Spleen (tissue), 11 donors: ENCODE results near the gene SORD. TPM values are rescaled to one million over a fixed set of nuclear protein-coding genes. Genes with fewer than 3 reads are reported as not detected.

Source experiments
- DNase-seq: peaks from one replicate; pipeline ENCODE4 v3.0.0-alpha.2; 2020
- H3K27ac ChIP-seq, 8 donors: fragments of 200-600 bp; sonication (generic) in 7 of 8; 1 replicate in 4 of 8; 2 replicates in 4 of 8; pipeline versions ENCODE4 v1.5.0 to v1.8.0; 2016 to 2021; ENCODE audit warnings: inconsistent platforms in 4 of 8, mild to moderate bottlenecking in 4 of 8, moderate library complexity in 1 of 8
- H3K27me3 ChIP-seq, 7 donors: fragments of 200-600 bp; sonication (generic) in 6 of 7; replicated peaks in 1 of 7; 1 replicate in 4 of 7; 2 replicates in 3 of 7; pipeline versions ENCODE4 v1.5.0 to v1.8.0; 2016 to 2021; ENCODE audit warnings: inconsistent platforms in 3 of 7, mild to moderate bottlenecking in 1 of 7
- H3K36me3 ChIP-seq, 6 donors: fragments of 200-600 bp; sonication (generic) in 5 of 6; 1 replicate in 4 of 6; 2 replicates in 2 of 6; pipeline versions ENCODE4 v1.5.0 to v1.8.0; 2016 to 2021; ENCODE audit warnings: inconsistent platforms in 2 of 6
- H3K4me1 ChIP-seq, 6 donors: fragments of 200-600 bp; sonication (generic) in 5 of 6; 1 replicate in 3 of 6; 2 replicates in 3 of 6; pipeline versions ENCODE4 v1.5.0 to v1.8.0; 2016 to 2021; ENCODE audit warnings: inconsistent platforms in 3 of 6
- H3K4me3 ChIP-seq, 8 donors: fragments of 200-600 bp; sonication (generic) in 7 of 8; 1 replicate in 4 of 8; 2 replicates in 4 of 8; pipeline versions ENCODE4 v1.5.0 to v1.8.0; 2016 to 2021; ENCODE audit warnings: inconsistent platforms in 4 of 8, mild to moderate bottlenecking in 4 of 8, moderate library complexity in 2 of 8
- H3K9me3 ChIP-seq, 8 donors: fragments of 200-600 bp; sonication (generic) in 7 of 8; 1 replicate in 4 of 8; 2 replicates in 4 of 8; pipeline versions ENCODE4 v1.5.0 to v1.8.0; 2016 to 2021; ENCODE audit warnings: inconsistent platforms in 4 of 8
- CTCF ChIP-seq, 11 experiments: fragments of 200-600 bp in 7 of 11; fragments of 450-650 bp in 4 of 11; sonication (generic) in 4 of 11; IDR thresholded peaks in 8 of 11; conservative IDR thresholded peaks in 3 of 11; 1 replicate in 7 of 11; 2 replicates in 4 of 11; pipeline versions ENCODE4 v1.4.0 to v1.8.0; 2016 to 2021; ENCODE audit warnings: antibody characterized with exemption in 11 of 11, inconsistent platforms in 4 of 11, mild to moderate bottlenecking in 1 of 11
- POLR2A ChIP-seq, 3 donors: fragments of 450-650 bp; IDR thresholded peaks; one replicate each; pipeline ENCODE4 v1.5.1; 2017; ENCODE audit warnings: antibody characterized with exemption in 3 of 3, mild to moderate bottlenecking in 1 of 3
- POLR2AphosphoS5 ChIP-seq, 3 donors: sonication (generic); formaldehyde crosslinking; IDR thresholded peaks; one replicate each; pipeline ENCODE4 v1.5.1; 2017; ENCODE audit warnings: antibody characterized with exemption in 3 of 3
- WGBS, 5 donors: extraction: QIAGEN DNeasy Blood & Tissue Kit in 3 of 5; methylation state at CpG; one replicate each; pipeline versions ENCODE4 v1.1.5 to v1.1.7; 2013 to 2018; 5-methylcytosine and 5-hydroxymethylcytosine counted together
- intact Hi-C: fragments of 100-400 bp; cut with DNase I; formaldehyde crosslinking; loops from one replicate; pipeline ENCODE4 v1.15.0; 2023; ENCODE audit warnings: low total_unique reads
- polyA plus RNA-seq, 3 donors: library from polyadenylated mRNA; stranded (reverse); fragments of 200-250 nt; gene quantifications; one replicate each; pipeline ENCODE4 v1.2.1, GENCODE V29; 2013
- total RNA-seq, 7 donors: library from RNA; depleted of rRNA in 3 of 7; stranded (reverse); fragments of >200 nt in 3 of 7; fragmentation: NEBNext Ultra II Directional in 4 of 7; extraction: Animal tissue kit (Norgen Biotek cat#: 25700) in 4 of 7; gene quantifications; one replicate each; pipeline versions ENCODE4 v1.1.0 to v1.2.1, GENCODE V29; 2016 to 2021
- donor health status: healthy with polysubstance abuse.
- donor health status: DM: no; HTN: no; CAD: no; lungs with moderate emphysema.
- donor health status: DM: no; HTN: no; CAD: no.
- donor health status: Bipolar disorder and iron deficiency.
- donor health status: healthy.
- donor health status: DM: no; HTN: no; CAD: no.
- donor health status: DM: yes; HTN: yes; CAD: no.

SORD gene
- total and polyA plus RNA-seq, 10 donors, result 2.6 to 12.5 (median 7.7) TPM

GRCh38 chr15:45089712-45090373 is 66.8 kb downstream of the SORD start:
- Histone ChIP-seq H3K27ac (no peak overlapping the region), H3K4me1 (no peaks in the 10 kb centered on the region), H3K4me3 (no peak overlapping the region), H3K27me3 (peaks cover 0 to 33% (median 0%) of the 10 kb centered on the region in 7 donors), H3K9me3 (no peaks in the 10 kb centered on the region), H3K36me3 (no peaks in the 10 kb centered on the region)
- no peak for DNase-seq
- intact Hi-C loops, result no loop called here
- 40 to 64% (median 55%) methylated on average over 3 of the region's 3 CpGs for WGBS, 5 donors
- TF ChIP-seq CTCF (IDR thresholded peaks at IDR 0.05 in 8 of 11, conservative IDR thresholded peaks at IDR 0.05 in 3 of 11) (no peak), POLR2A (IDR thresholded peaks at IDR 0.05) (no peak), POLR2AphosphoS5 (IDR thresholded peaks at IDR 0.05) (no peak)

- no peaks in the 10 kb centered on the region for H3K36me3 ChIP-seq
- 58 to 69% (median 65%) methylated on average over 7 of the region's 7 CpGs for WGBS, 5 donors
- no peak overlapping the region for H3K4me3 ChIP-seq
- TF ChIP-seq POLR2AphosphoS5 (IDR thresholded peaks at IDR 0.05) (no peak), CTCF (IDR thresholded peaks at IDR 0.05 in 8 of 11, conservative IDR thresholded peaks at IDR 0.05 in 3 of 11) (no peak), POLR2A (IDR thresholded peaks at IDR 0.05) (no peak)
- H3K27ac ChIP-seq, result no peak overlapping the region
- intact Hi-C loops, result no loop called here
- peaks cover 0 to 28% (median 0%) of the 10 kb centered on the region in 7 donors for H3K27me3 ChIP-seq
- H3K4me1 ChIP-seq, result no peaks in the 10 kb centered on the region
- DNase-seq, result no peak
- no peaks in the 10 kb centered on the region for H3K9me3 ChIP-seq
Measured at GRCh38 chr15:45091161-45091560, 68.2 kb downstream of the SORD start.

- no peak overlapping the region for H3K4me3 ChIP-seq
- peaks cover 0 to 24% (median 0%) of the 10 kb centered on the region in 7 donors for H3K27me3 ChIP-seq
- no peak overlapping the region for H3K27ac ChIP-seq
- no peaks in the 10 kb centered on the region for H3K9me3 ChIP-seq
- 83 to 91% (median 84%) methylated on average over 2 of the region's 2 CpGs for WGBS, 5 donors
- intact Hi-C loops, result no loop called here
- no peak for DNase-seq
- TF ChIP-seq POLR2A (IDR thresholded peaks at IDR 0.05) (no peak), CTCF (IDR thresholded peaks at IDR 0.05 in 8 of 11, conservative IDR thresholded peaks at IDR 0.05 in 3 of 11) (no peak), POLR2AphosphoS5 (IDR thresholded peaks at IDR 0.05) (no peak)
- no peaks in the 10 kb centered on the region for H3K4me1 ChIP-seq
- H3K36me3 ChIP-seq, result no peaks in the 10 kb centered on the region
Measured at GRCh38 chr15:45091576-45091975, 68.6 kb downstream of the SORD start.

GRCh38 chr15:45093013-45093412 is 70.0 kb downstream of the SORD start:
- 73 to 87% (median 80%) methylated on average over 4 of the region's 4 CpGs for WGBS, 5 donors
- no peak for DNase-seq
- H3K27me3 ChIP-seq, result peaks cover 0 to 15% (median 0%) of the 10 kb centered on the region in 7 donors
- H3K27ac ChIP-seq, result no peak overlapping the region
- H3K4me1 ChIP-seq, result no peaks in the 10 kb centered on the region
- intact Hi-C loops, result no loop called here
- no peaks in the 10 kb centered on the region for H3K36me3 ChIP-seq
- H3K4me3 ChIP-seq, result no peak overlapping the region
- H3K9me3 ChIP-seq, result no peaks in the 10 kb centered on the region
- TF ChIP-seq POLR2AphosphoS5 (IDR thresholded peaks at IDR 0.05) (no peak), CTCF (IDR thresholded peaks at IDR 0.05 in 8 of 11, conservative IDR thresholded peaks at IDR 0.05 in 3 of 11) (no peak), POLR2A (IDR thresholded peaks at IDR 0.05) (no peak)
